Right lobe of liver (tissue), 4 donors: Measurements from ENCODE around the gene PIK3R5.

ENCODE experiments used
- POLR2A ChIP-seq: fragments of 450-650 bp; IDR thresholded peaks from one replicate; pipeline ENCODE4 v1.6.1; 2017; ENCODE audit warnings: antibody characterized with exemption, mild to moderate bottlenecking
- TF ChIP-seq, protein P1 (sequence below), 4 donors: fragments of 200-600 bp in 3 of 4; fragments of 450-650 bp in 1 of 4; IDR thresholded peaks; one replicate each; pipeline versions ENCODE4 v1.5.1 to v1.8.0; 2016 to 2022; ENCODE audit warnings: antibody characterized with exemption in 4 of 4, mild to moderate bottlenecking in 2 of 4
- donor health status: DM: no; HTN: no; CAD: no.
- donor health status: DM: no; HTN: no; CAD: no.
- donor health status: DM: no; HTN: yes; CAD: no.

DNA sequence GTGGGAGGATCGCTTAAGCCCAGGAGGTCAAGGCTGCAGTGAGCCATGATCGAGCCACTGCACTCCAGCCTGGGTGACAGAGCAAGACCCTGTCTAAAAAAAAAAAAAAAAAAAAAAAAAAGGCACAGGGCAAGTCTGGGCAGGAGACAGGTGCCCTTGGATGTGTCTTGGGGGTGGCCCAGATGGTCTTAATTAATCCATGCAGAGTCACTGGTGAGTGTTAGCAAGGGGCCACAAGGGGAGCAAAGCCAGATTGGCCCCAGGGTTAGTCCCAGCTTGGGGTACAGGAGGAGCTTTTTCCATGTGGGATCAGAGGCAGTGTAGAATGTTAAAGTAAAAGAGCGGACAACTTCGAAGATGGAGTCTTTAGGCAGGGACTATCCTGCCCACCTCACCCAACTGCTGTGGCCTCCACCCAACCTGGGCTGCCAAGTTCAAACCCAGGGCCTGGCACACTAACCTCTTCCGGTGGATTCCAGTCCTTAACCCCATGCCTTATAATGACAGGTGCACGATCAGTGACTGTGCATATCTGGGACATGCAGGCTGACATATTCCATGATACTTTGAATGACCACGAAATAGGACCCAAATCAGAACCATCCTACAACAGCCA is 134.2 kb downstream of the PIK3R5 start:
- TF ChIP-seq, protein P1, sequence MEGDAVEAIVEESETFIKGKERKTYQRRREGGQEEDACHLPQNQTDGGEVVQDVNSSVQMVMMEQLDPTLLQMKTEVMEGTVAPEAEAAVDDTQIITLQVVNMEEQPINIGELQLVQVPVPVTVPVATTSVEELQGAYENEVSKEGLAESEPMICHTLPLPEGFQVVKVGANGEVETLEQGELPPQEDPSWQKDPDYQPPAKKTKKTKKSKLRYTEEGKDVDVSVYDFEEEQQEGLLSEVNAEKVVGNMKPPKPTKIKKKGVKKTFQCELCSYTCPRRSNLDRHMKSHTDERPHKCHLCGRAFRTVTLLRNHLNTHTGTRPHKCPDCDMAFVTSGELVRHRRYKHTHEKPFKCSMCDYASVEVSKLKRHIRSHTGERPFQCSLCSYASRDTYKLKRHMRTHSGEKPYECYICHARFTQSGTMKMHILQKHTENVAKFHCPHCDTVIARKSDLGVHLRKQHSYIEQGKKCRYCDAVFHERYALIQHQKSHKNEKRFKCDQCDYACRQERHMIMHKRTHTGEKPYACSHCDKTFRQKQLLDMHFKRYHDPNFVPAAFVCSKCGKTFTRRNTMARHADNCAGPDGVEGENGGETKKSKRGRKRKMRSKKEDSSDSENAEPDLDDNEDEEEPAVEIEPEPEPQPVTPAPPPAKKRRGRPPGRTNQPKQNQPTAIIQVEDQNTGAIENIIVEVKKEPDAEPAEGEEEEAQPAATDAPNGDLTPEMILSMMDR (IDR thresholded peaks at IDR 0.05) = no peak
- no peak for TF ChIP-seq POLR2A
